Natural killer cell (primary cell): ENCODE results near the gene KIF21B. TPM values are rescaled to one million over a fixed set of nuclear protein-coding genes. Genes with fewer than 3 reads are reported as not detected.

Experiments used
- ATAC-seq, 3 donors: fragments of 150-1000 bp in 2 of 3; fragments of 200-7000 bp in 1 of 3; cut with Tn5 transposase; 1 replicate in 1 of 3; 2 replicates in 2 of 3; pipeline ENCODE4 v1.10.0; 2021; ENCODE audit warnings: mild to moderate bottlenecking in 2 of 3, moderate library complexity in 2 of 3
- DNase-seq, 2 donors: peaks; one replicate each; pipeline versions ENCODE4 v3.0.0 to v3.0.0-alpha.2; 2013 to 2021; ENCODE audit warnings: mixed read lengths in 1 of 2
- H3K27ac ChIP-seq: one replicate; pipeline ENCODE4 v1.5.1; 2013; ENCODE audit warnings: mild to moderate bottlenecking, low read length
- H3K27me3 ChIP-seq: one replicate; pipeline ENCODE4 v1.6.1; 2013; ENCODE audit warnings: low read length; ENCODE audit not compliant: control insufficient read depth, insufficient read depth
- H3K36me3 ChIP-seq: one replicate; pipeline ENCODE4 v1.6.1; 2013; ENCODE audit warnings: low read length; ENCODE audit not compliant: control insufficient read depth, insufficient read depth
- H3K4me1 ChIP-seq: one replicate; pipeline ENCODE4 v1.6.1; 2013; ENCODE audit warnings: low read length; ENCODE audit not compliant: control insufficient read depth, insufficient read depth
- H3K4me3 ChIP-seq: one replicate; pipeline ENCODE4 v1.5.1; 2013; ENCODE audit warnings: low read length
- H3K9me3 ChIP-seq: one replicate; pipeline ENCODE4 v1.6.1; 2013; ENCODE audit warnings: low read length; ENCODE audit not compliant: control insufficient read depth, insufficient read depth
- H3K27ac Mint-ChIP-seq, 2 donors: one replicate each; pipeline ENCODE4 v1.8.0; 2022; ENCODE audit warnings: mild to moderate bottlenecking in 2 of 2, mixed read lengths in 2 of 2, moderate library complexity in 1 of 2
- H3K27me3 Mint-ChIP-seq, 2 donors: one replicate each; pipeline ENCODE4 v1.8.0; 2022; ENCODE audit warnings: low read depth in 2 of 2, mixed read lengths in 2 of 2
- H3K36me3 Mint-ChIP-seq: one replicate; pipeline ENCODE4 v1.8.0; 2022; ENCODE audit warnings: mixed read lengths
- H3K4me1 Mint-ChIP-seq, 2 donors: one replicate each; pipeline ENCODE4 v1.8.0; 2022; ENCODE audit warnings: mixed read lengths in 2 of 2
- H3K4me3 Mint-ChIP-seq: one replicate; pipeline ENCODE4 v1.8.0; 2022; ENCODE audit warnings: mild to moderate bottlenecking, moderate library complexity, mixed read lengths
- H3K9me3 Mint-ChIP-seq, 2 donors: one replicate each; pipeline ENCODE4 v1.8.0; 2022; ENCODE audit warnings: mixed read lengths in 2 of 2
- CTCF ChIP-seq: fragments of 200-600 bp; IDR thresholded peaks from one replicate; pipeline ENCODE4 v1.8.0; 2022; ENCODE audit warnings: antibody characterized with exemption
- WGBS: methylation state at CpG from one replicate; pipeline ENCODE4 v1.1.7; 2013; ENCODE audit warnings: missing lambda C conversion rate; ENCODE audit not compliant: insufficient coverage; 5-methylcytosine and 5-hydroxymethylcytosine counted together
- intact Hi-C: fragments of 100-400 bp; cut with micrococcal nuclease; formaldehyde crosslinking; loops from one replicate; pipeline ENCODE4 v1.14.2; 2022
- total RNA-seq, 4 donors: library from RNA; stranded (reverse); fragments of 120-200 nt in 1 of 4; gene quantifications; one replicate each; pipeline versions ENCODE4 v1.2.3 to v1.2.4, GENCODE V29; 2013 to 2022

The KIF21B gene
- total RNA-seq, 3 donors from 2014 or later (not counting 1 experiment from before 2014, with no cell fraction given), result 102 to 129 (median 126) TPM

GRCh38 chr1:201069636-201070035 is 46.1 kb upstream of the KIF21B start:
- DNase-seq, result no peak
- no peak overlapping the region for H3K27ac ChIP-seq
- H3K36me3 Mint-ChIP-seq, result no peaks in the 10 kb centered on the region
- no peak for ATAC-seq
- no peak overlapping the region for H3K27ac Mint-ChIP-seq
- no peak for TF ChIP-seq CTCF
- H3K4me1 Mint-ChIP-seq, result peaks cover 0 to 5% of the 10 kb centered on the region in 2 donors
- no peaks in the 10 kb centered on the region for H3K9me3 ChIP-seq
- H3K9me3 Mint-ChIP-seq, result no peaks in the 10 kb centered on the region
- H3K27me3 Mint-ChIP-seq, result no peaks in the 10 kb centered on the region
- H3K36me3 ChIP-seq, result no peaks in the 10 kb centered on the region
- no peaks in the 10 kb centered on the region for H3K27me3 ChIP-seq
- no peak overlapping the region for H3K4me3 Mint-ChIP-seq
- no peak overlapping the region for H3K4me3 ChIP-seq
- H3K4me1 ChIP-seq, result no peaks in the 10 kb centered on the region
- intact Hi-C loops, result no loop called here
- WGBS, result 97% methylated on average over 2 of the region's 3 CpGs

DNA sequence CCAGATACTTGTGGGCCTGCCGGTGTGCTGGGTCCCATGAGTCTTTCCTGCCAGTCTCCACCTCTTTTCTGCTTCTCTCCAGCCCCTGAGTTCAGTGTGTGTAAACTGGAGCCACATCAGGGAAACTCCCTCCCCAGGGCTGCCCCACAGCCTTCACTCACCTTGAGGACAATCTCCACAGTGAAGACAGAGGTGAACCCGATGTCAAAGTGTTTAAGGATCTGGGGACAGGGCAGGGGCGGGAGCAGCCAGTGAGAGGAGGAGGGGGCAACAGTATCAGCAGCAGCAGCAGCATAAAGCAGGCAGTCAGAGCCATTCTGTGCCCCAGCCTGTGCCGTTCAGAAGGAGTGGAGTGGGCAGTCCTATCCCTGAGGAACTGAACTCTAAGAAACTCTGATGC is 45.5 kb upstream of the KIF21B start:
- no peak for ATAC-seq
- H3K4me3 Mint-ChIP-seq, result no peak overlapping the region
- H3K27me3 Mint-ChIP-seq, result no peaks in the 10 kb centered on the region
- H3K27ac Mint-ChIP-seq, result no peak overlapping the region
- Histone ChIP-seq H3K4me3 (no peak overlapping the region), H3K4me1 (no peaks in the 10 kb centered on the region), H3K9me3 (no peaks in the 10 kb centered on the region), H3K36me3 (no peaks in the 10 kb centered on the region), H3K27ac (no peak overlapping the region), H3K27me3 (no peaks in the 10 kb centered on the region)
- H3K4me1 Mint-ChIP-seq, result peaks cover 0 to 5% of the 10 kb centered on the region in 2 donors
- no peak for TF ChIP-seq CTCF
- intact Hi-C loops, result no loop called here
- no peaks in the 10 kb centered on the region for H3K9me3 Mint-ChIP-seq
- DNase-seq, result no peak
- H3K36me3 Mint-ChIP-seq, result no peaks in the 10 kb centered on the region
- WGBS, result 83% methylated on average over 4 of the region's 4 CpGs

DNA sequence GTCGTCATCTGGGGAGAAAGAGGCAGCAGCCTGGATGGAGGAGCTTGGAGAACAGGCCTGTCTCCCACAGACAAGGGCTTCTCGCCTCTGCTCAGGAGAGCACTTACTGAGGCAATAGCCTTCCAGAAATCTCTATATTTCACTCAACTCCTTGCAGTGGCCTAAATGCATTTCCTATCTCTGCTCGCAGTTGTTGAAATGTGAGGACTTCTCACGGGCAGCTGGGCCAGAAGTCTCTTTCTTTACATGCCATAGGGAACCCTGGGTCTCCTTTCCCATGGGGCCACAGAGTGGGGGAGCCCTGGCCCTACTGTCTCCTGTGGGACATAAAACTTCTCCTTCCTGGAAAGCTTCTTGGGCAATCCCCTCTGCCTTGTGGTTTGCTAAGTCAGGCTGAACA is 43.5 kb upstream of the KIF21B start:
- H3K4me1 Mint-ChIP-seq, result peaks cover 0 to 5% of the 10 kb centered on the region in 2 donors
- Histone ChIP-seq H3K9me3 (no peaks in the 10 kb centered on the region), H3K27me3 (no peaks in the 10 kb centered on the region), H3K36me3 (no peaks in the 10 kb centered on the region), H3K4me1 (no peaks in the 10 kb centered on the region), H3K27ac (no peak overlapping the region), H3K4me3 (no peak overlapping the region)
- no peaks in the 10 kb centered on the region for H3K36me3 Mint-ChIP-seq
- whole genome bisulfite sequencing, result 76% methylated on average over 4 of the region's 4 CpGs
- ATAC-seq (no peak), DNase-seq (no peak)
- intact Hi-C loops, result no loop called here
- no peaks in the 10 kb centered on the region for H3K27me3 Mint-ChIP-seq
- H3K27ac Mint-ChIP-seq, result no peak overlapping the region
- no peak for TF ChIP-seq CTCF
- no peaks in the 10 kb centered on the region for H3K9me3 Mint-ChIP-seq
- H3K4me3 Mint-ChIP-seq, result no peak overlapping the region

DNA sequence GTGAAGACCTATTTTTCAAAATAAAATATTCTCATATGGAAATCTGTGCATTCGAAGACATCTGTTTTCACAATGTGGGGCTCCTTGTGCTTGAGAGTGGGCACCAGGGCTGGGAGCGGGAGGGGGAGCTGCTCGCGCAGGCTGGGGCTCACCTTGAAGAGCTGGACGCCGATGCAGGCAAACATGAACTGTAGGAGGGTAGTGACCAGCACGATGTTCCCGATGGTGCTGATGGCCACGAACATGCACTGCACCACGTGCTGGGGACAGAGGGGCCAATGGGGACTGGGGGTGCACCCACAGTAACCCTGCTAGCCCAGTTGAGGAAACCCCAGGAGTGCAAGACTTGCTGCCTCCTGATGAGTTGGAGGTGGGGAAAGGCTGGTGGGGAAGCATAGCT is 42.2 kb upstream of the KIF21B start:
- Histone ChIP-seq H3K9me3 (no peaks in the 10 kb centered on the region), H3K27ac (no peak overlapping the region), H3K4me3 (no peak overlapping the region), H3K4me1 (no peaks in the 10 kb centered on the region), H3K36me3 (no peaks in the 10 kb centered on the region), H3K27me3 (no peaks in the 10 kb centered on the region)
- intact Hi-C loops, result no loop called here
- Mint-ChIP-seq H3K27me3 (no peaks in the 10 kb centered on the region), H3K9me3 (no peaks in the 10 kb centered on the region), H3K36me3 (no peaks in the 10 kb centered on the region), H3K4me1 (no peaks in the 10 kb centered on the region), H3K27ac (no peak overlapping the region), H3K4me3 (no peak overlapping the region)
- WGBS, result 95% methylated on average over 10 of the region's 10 CpGs
- no peak for TF ChIP-seq CTCF
- ATAC-seq, result no peak
- DNase-seq, result no peak
